HT1080 (cell line): ENCODE results near the gene ELFN1. TPM values are rescaled to one million over a fixed set of nuclear protein-coding genes. Genes with fewer than 3 reads are reported as not detected.

Experiments
- DNase-seq: peaks from one replicate; pipeline ENCODE4 v3.0.0-alpha.2; 2015; ENCODE audit warnings: low read depth
- polyA plus RNA-seq, 2 experiments: library from polyadenylated mRNA; depleted of rRNA; stranded (reverse); fragments of >200 nt; gene quantifications; 2 replicates each; pipeline ENCODE4 v1.2.3, GENCODE V29; 2015
- total RNA-seq: library from RNA; depleted of rRNA; stranded (reverse); fragments of >200 nt; shearing (Covaris generic); gene quantifications from 2 replicates; pipeline ENCODE4 v1.2.3, GENCODE V29; 2014; rRNA removed

The ELFN1 gene
- 7.4 and 11.1 TPM in 2 replicates for total RNA-seq
- 2.6 and 2.8 TPM in 2 replicates for polyA plus RNA-seq (2015; cell fraction: cytosol; rRNA removed)
- polyA plus RNA-seq (2015; cell fraction: nucleus; rRNA removed) = 1.8 and 1.9 TPM in 2 replicates

DNA sequence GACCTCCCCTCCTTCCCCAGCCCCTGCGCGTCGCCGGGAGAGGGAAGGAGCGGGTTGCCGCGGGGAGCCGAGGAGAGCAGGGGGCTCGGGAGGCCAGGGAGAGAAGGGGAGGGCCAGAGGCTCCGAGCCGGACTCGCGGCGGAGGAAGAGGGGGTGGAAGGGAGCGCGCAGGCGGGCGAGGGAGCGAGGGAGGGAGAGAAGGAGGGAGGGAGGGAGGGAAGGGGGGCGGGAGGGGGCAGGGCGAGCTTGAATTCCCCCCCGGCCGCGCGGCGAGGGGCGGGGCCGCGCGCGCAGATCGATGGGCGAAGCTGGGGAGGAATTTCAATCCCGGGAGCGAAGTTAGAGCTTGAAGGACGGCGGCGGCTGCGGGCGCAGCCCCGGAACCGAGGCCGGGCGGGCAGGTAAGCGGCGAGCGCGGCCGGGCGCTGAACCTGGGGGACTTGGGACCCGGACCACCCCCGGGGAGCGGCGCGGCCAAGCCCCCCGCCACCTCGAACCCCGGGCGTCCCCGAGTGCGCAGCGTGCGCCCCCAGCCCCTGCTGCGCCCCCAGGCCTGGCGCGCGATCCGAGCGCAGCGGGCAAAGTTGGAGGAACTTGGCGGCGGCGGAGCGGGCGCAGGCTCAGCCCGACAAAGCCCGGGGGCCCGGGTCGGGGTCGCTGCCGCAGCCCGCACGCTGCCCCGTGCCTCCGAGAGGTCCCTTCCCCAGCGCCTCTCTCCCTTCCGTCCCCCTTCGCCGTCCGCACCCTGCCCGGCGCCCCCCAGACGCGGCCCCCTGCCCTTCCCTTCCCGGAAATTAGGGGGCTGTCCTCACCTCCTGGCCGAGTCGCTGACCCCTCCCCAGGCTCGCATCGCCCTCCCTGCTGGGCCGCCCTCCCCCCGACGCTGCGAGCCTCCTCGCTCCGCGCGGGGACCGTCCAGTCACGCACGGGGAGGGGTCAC is at the start of gene ELFN1:
TSS of gene ELFN1 (plus strand) at position 324 of the 940 bp plus-strand sequence. CDS start 74,320 bp downstream, outside the sequence.
- DNase-seq = no peak

DNA sequence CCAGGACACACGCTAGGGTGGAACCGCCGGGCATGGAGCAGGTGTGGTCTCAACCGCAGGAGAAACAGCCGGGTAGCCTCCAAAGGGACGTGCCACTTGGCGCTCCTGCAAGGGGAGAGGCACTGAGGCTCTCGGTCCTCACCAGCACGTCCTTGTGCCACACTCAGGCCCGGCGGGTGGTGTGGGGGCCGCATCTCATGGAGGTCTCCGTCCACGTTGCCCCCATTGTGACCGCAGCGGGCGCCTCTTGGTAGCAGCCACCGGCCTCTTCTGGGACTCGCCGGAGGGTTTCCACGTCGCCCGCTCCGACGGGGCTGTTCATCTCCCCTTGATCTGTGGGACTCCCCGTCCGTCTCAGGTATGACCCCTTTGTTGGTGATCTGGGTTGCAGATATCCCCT is 49.2 kb upstream of the ELFN1 start:
- DNase-seq = no peak

DNA sequence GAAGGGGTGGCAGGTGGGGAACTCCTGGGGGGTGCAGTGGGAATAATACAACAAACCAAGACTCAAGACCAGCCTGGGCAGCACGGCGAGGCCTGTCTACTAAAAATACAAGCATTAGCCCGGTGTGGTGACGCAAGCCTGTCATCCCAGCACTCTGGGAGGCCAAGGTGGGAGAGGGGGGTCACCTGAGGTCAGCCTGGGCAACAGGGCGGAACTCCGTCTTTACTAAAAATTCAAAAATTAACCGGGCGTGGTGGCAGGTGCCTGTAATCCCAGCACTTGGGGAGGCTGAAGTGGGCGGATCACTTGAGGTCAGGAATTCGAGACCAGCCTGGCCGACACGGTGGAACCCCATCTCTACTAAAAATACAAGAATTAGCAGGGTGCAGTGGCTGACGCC is 48.4 kb upstream of the ELFN1 start:
- DNase-seq = no peak

DNA sequence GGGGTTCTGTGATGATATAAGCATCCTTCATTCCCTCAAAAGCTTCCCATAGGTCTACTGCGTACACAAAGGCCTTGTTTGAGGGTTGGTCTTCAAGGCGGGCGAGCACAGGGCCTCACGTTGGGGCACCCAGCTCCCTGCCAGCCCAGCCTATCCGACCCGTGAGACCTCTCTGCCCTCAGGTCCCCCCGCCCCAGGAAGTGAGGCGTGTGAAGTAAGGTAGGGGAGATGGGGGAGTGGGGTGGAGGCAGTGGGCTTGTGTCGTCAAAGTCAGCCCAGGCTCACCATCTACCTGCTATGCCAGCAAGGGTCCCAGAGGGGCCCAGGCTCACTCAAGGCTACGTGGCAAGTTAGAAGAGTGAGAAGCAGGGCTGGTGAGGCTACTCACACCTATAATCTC is 47.6 kb upstream of the ELFN1 start:
- DNase-seq = no peak

DNA sequence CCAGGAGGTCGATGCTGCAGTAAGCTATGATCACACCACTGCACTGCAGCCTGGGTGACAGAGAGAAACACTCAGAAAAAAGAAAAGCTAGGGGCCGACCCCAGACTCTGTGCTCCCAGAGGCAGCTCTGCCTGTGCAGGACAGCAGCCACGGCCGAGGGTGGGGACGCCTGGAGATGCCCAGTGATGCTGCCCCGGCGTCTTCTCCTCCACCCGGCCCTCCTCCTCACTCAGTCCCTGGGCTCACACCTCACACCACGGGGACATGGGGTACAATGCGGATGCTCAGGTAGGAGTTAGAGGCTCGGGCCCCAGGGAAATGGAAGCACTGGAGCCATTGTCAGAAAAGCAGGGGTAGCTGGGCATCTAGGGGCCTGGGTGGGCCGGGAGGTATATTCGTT is 46.3 kb upstream of the ELFN1 start:
- no peak for DNase-seq

DNA sequence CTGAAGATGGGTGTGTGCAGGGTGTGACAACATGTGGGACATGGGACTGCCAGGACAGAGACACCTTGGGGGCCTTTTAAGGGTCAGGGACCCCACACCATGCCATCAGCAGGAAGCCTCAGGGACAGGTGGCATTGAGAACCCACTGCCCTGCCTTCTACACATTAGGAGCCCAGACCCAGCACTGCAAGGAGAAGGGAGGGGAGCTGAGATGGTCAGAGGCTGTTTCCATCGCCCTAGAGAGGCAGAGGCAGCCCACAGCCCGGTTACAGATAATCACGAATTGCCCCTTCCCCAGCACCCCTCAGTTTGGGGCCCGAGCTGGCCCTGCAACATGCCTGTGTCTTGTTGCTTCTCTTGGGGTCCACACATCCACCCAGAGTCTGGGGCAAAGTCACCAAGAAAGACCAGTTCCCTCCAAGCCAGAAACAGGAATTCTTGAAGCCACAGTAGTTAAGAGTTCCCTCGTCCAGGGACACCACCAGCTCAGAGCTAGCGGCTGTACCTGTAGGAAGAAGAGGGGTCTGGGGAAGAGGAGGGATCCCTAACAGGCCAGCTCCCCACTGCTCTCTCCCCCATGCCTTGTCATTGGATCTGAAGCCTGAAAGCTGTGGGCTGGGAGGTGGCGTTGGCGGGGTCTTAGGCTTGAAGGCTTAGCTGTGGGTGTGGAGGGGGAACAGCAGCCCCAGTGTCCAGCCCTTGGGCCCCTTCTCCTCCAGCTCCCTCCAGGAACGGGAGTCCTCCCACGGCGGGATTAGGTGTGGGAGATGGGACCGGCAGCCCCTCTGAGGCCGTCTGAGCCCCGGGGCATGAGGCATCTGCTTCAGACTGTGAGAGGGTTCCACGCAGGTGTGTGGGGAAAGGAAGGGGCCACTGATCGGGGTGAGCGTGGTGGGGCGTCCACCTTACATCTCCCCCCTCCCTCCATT is 44.8 kb upstream of the ELFN1 start:
- DNase-seq = no peak

DNA sequence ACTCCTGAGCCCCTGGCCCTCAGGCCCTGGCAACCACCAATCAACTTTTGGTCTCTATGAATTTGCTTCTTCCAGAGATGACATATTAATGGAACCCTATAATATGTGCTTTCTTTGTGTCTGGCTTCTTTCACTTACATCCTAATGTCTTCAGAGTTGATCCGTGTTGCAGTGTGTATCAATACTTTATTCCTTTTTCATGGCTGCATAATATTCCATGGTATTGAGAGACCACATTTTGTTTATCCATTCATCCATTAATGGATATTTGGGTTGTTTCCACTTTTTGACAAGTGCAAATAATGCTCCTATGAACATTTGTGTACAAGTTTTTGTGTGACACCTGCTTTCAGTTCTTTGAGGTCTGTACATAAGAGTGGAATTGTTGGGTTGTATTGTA is 43.3 kb upstream of the ELFN1 start:
- DNase-seq = no peak

DNA sequence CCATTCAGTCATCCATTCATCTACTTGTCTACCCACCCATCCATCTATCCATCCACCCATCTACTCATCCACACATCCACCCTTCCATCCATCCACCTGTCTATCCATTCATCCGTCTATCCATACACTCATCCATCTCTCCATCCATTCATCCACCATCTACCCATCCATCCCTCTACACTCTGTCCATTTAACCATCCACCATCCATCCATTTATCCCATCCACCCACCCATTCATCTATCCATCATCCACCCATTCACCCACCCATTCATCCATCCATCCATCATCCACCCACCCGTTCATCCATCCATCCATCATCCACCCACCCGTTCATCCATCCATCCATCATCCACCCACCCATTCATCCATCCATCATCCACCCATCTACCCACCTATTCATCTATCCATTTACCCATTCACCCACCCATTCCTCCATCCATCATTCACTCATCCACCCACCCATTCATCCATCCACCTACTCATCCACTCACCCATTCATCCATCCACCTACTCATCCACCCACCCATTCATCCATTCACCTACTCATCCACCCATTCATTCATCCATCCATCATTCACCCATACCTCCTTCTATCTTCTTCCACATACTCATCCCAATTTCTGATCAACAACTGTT is 39.3 kb upstream of the ELFN1 start:
- DNase-seq = no peak

DNA sequence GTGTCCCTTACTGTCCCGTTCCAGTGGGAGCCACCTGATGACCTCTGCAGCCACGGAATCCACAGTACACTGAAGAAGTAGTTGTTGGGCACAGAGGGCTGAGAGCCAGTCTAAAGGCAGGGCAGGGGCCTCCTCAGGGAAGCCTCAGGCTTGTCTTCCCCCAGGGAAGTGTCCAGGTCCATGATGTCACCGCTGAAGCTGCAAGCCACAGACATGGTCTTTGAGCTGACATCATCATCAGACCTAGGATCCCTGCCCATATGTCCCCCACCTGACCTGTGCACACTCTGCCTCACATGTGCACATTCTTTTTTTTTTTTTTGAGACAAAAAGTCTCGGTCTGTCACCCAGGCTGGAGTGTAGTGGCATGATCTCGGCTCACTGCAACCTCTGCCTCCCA is 38.4 kb upstream of the ELFN1 start:
- DNase-seq = no peak

DNA sequence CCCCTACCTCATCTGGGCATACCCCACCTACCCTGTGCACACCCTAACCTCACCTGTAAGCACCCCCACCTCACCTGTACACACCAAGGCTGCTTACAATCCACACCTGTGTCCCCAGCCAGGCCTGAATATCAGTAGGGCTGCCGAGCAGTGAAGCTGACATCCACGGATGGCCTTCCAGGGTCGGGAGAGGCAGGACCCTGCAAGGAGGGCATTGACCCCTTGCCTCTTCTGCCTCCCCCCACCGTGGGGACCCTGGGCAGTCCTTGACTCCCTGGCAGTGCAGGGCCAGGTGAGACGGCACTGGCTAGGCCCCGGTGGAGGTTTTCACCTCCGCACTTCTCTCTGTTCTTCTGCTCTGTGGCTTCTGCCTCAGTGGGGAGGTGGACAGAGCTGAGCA is 37.6 kb upstream of the ELFN1 start:
- DNase-seq = no peak

DNA sequence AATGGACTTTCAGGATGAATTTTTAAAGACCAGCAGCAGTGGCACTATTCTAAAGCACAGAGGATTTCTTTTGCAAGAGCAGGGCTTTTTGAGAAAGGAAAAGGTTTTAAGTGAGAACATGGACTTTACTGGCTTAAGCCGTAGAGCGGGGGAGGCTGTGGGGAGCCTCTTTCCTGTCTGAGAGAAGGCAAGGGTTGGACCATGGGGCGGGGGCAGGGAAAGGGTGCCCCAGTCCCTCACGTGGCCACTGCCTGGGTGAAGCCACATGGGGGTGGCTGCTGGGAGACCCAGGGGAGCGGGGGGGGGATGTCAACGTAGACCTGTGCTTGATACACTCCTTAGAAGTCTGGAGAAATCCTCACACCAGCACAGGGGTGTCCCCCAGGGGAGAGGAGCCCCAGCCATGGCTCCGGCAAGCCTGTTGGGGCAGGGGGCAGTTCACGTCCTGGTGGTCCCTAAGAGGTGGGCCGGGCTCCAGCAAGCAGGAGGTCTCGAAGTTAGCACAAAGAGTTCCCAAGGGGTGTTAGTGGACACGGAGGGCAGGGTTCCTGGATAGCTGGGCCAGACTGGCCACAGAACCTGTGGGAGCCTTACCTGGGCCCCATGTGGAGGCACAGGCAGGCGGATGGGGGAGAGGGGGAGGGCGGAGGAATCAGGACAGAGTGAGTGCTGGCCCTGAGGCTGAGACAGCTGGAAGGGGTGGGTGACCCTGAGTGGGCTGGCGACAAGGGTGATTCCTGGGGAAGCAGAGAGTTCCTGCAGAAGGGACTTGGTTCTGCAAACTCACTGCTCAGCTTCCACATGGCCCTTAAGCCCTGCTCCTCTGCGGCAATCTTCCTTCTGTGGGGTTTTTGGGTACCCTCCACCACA is 36.9 kb upstream of the ELFN1 start:
- no peak for DNase-seq

DNA sequence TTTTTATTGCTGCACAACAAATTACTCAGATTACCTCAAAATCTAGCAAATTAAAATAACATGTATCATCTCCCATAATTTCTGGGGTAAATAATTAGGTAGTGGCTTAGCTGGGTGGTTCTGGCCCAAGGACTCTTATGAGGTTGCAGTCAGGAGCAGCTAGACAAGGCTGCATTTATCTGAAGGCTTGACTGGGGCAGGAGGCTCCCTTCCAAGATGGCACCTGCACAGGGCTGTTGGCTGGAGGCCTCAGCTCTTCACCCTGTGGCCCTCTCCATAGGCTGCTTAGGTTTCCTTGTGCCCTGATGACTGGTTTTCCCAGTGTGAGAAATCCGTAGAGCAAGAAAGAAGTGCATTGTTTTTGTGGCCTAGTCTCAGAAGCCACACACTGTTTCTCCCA is 34.7 kb upstream of the ELFN1 start:
- DNase-seq = no peak

DNA sequence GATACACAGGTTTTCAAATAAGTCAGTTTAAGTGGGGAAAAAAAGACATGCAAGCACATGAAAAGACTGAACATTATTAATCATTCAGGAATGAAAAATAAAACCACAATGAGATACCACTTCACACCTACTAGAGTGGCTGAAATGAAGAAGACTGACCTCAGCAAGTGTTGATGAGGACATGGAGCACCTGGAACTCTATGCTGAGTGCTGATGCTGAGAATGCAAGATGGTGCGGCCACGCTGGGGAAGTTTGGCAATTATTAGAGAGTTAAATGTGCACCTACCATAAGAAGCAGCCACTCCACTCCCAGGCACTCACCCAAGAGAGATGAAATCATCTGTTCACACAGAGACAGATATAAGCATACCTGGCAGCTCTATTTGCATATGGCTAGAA is 32.9 kb upstream of the ELFN1 start:
- no peak for DNase-seq

DNA sequence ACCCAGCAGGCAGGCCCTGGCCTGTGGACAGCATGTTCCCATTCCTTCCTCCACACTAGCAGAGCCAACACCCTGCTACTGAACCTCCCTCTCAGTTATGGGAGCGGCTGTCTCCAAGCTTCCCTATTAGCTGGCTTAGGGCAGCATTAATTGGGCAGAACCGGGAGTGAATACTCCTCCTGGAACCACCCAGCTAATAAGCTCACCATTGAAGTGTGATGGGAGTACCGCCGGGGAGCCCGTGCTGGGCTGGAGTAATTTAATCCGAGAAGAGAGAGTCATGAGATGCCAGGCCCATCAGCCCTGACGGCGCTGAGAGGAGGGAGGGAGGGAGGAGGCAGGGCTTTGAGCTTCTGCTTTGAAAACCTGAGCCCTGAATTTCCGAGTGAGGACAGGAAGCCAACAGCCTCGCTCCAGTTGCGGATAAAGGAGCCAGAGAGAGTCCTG is 31.8 kb upstream of the ELFN1 start:
- no peak for DNase-seq

DNA sequence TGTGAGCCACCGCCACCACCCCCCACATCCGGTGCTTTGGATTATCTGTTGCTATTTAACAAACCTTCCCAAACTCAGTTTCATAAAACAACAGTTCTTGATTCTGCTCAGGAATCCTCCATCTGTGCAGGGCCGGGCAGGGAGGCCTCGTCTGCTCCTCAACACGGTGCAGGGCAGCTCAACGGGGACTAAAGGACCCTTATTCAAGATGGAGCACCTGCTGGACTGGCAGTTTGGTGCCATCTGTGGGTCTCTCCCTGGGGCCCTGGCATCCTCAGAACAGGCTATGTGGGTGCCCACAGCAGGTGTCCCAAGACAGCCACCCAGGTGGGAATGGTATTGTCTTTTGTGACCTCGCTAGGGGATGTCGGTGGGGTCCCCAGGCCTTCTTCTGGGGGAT is 31.0 kb upstream of the ELFN1 start:
- no peak for DNase-seq

DNA sequence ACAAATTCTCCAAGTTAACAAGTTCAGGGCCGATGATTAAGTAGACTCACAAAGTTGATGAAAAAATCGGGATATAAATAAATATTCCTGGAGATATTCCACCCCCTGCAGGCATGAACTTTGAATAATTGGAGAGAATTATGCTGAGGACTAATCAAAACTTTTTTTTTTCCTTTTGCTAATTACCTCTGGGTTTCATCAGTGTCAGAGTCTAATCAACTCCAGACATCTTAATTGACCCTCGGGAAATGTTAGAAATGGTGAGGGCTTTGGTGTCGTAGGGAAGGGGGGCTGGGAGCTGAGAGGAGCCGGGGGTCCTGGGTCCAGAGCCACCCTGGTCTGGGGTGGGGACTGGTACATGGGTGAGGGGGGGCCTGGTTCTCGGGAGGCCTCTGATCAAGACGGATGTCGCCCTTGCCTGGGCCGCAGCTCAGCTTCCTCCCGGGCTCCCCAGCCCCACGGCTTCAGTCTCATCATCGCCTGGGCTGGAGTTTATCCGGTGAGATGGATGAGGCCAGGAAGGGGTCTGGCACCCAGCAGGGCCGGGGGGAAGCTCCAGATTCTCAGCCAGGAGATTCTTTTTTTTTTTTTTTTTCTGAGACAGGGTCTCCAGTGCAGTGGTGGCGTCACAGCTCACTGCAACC is 30.4 kb upstream of the ELFN1 start:
- DNase-seq = no peak

DNA sequence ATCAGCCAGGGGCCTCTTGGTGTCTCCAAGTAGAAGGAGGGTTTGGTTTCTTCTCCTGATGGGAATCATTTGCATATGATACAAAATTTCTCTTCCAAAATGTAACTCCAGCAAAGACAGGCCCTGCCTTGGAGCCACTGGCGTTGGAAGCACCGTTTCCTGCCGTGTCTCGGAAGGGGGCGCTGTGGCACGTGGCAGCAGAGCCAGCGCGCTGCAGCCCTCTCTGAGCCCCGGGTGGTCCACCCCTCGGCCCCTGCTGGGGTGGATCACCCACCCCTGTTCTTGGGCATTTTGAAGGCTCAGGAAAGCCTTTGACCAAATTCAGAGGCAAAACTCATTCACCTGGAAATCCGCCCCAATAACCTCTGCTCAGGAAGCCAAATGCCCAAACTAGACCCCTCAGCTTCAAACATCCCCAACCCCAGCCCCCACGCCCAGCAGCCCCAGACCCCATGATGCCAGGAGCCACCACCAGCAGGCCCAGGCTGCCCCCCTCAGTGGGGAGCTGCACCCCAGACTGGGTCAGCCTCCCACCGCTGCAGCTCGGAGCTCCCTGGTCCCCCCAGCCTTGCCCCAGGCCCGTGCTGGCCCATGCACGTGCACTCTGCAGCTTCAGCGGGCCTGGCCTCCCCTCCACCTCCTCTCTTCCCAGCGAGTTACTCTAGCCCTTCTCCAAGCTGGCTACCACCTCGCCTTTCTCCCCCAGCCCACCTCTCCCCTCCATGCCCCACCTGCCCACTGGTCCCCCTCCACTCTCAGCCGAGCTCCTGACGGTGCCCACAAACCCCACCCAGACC is 29.5 kb upstream of the ELFN1 start:
- no peak for DNase-seq

DNA sequence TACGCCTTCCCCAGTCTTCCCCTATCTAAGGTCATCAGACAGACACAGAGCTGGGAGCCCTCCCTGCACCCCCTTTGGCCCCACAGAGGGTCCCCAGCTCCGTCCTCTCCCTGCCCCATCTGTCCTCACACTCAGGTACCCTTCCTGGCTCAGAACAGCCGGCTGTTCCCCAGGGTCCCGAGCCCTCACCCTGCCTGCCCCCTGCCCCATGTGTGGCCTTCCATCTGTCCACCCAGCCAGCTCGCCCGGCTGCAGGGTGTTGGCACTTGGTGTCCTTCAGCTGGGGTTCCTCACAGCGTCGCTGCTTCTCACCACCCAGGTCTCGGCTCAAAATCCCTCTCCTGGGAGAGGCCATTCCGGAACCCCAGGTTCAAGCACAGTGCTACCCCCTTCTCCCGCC is 28.9 kb upstream of the ELFN1 start:
- no peak for DNase-seq

DNA sequence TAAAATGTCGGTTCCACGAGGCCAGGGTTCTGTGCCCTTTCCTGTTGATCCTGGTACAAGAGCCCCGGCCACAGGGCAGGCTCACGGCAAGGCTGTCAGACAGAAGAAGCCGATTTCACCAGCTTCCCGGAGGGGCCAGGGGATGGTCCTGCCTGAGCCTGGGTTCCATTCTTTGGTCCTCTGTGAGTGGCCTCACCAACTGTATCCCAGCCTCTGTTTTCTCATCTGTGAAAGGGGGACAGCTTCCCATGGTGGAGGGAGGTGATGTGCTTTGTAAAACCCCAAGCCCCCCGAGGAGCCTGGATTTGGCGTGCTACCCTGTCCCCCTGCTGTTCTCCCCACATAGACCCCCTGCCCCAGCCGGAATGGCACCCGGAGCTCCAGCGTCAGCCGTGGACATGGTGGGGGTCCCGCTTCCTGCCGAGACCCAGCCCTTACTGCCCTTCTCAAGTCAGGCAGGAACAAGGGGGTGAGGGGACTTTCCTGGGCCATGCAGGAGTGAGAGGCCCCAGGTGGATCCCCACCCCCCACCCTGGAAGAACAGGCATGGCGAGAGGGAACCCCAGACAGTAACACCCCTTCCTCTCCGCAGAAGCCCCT is 28.3 kb upstream of the ELFN1 start:
- no peak for DNase-seq
